Gastrocnemius medialis (tissue), 4 donors: ENCODE data around the gene TANC1. TPM values are rescaled to one million over a fixed set of nuclear protein-coding genes. Genes with fewer than 3 reads are reported as not detected.
A peak's percentile ranks its signal among the peaks of the same experiment; 100 is the strongest.

ENCODE experiments used
- ATAC-seq, 2 donors: fragments of 150-250 bp; one replicate each; pipeline ENCODE4 v1.9.1; 2016
- DNase-seq, 2 donors: peaks; one replicate each; pipeline ENCODE4 v3.0.0-alpha.2; 2019
- H3K27ac ChIP-seq, 4 donors: fragments of 200-600 bp; sonication (generic); 1 replicate in 1 of 4; 2 replicates in 3 of 4; pipeline ENCODE4 v1.5.1; 2016 to 2018; ENCODE audit warnings: mild to moderate bottlenecking in 2 of 4, moderate library complexity in 1 of 4
- H3K27me3 ChIP-seq, 3 donors: fragments of 200-600 bp; sonication (generic) in 2 of 3; 1 replicate in 1 of 3; 2 replicates in 2 of 3; pipeline versions ENCODE4 v1.5.1 to v1.6.0; 2016 to 2019; ENCODE audit warnings: mild to moderate bottlenecking in 1 of 3, moderate library complexity in 1 of 3
- H3K36me3 ChIP-seq, 2 donors: fragments of 200-600 bp; sonication (generic) in 1 of 2; one replicate each; pipeline ENCODE4 v1.5.1; 2017 to 2018
- H3K4me1 ChIP-seq, 2 donors: fragments of 200-600 bp; sonication (generic) in 1 of 2; one replicate each; pipeline ENCODE4 v1.5.1; 2016 to 2017; ENCODE audit warnings: mild to moderate bottlenecking in 2 of 2
- H3K4me3 ChIP-seq, 4 donors: fragments of 200-600 bp; sonication (generic) in 3 of 4; 1 replicate in 1 of 4; 2 replicates in 3 of 4; pipeline ENCODE4 v1.5.1; 2016 to 2019; ENCODE audit warnings: mild to moderate bottlenecking in 2 of 4
- H3K9me3 ChIP-seq, 3 donors: fragments of 200-600 bp; sonication (generic) in 2 of 3; 1 replicate in 1 of 3; 2 replicates in 2 of 3; pipeline ENCODE4 v1.5.1; 2016 to 2019
- POLR2A ChIP-seq, 2 donors: fragments of 450-650 bp; IDR thresholded peaks; one replicate each; pipeline ENCODE4 v1.6.1; 2017; ENCODE audit warnings: antibody characterized with exemption in 2 of 2, mild to moderate bottlenecking in 2 of 2, moderate library complexity in 2 of 2
- in situ Hi-C, 4 donors: fragments of 200-750 bp; cut with MboI; loops; one replicate each; pipeline versions ENCODE4 v1.15.0 to v1.8.0; 2017; ENCODE audit warnings: low sequenced_read_pairs in 4 of 4
- intact Hi-C: fragments of 100-400 bp; cut with DNase I; formaldehyde crosslinking; loops from one replicate; pipeline ENCODE4 v1.15.1; 2023; ENCODE audit warnings: low total_unique reads
- total RNA-seq, 4 donors: library from RNA; depleted of rRNA; stranded (reverse); fragments of >200 nt; gene quantifications; one replicate each; pipeline versions ENCODE4 v1.1.0 to v1.2.3, GENCODE V29; 2016
- TF ChIP-seq, protein P1 (sequence below), 5 experiments: fragments of 450-650 bp in 3 of 5; fragments of 200-600 bp in 2 of 5; sonication (generic) in 2 of 5; IDR thresholded peaks in 4 of 5; conservative IDR thresholded peaks in 1 of 5; 1 replicate in 4 of 5; 2 replicates in 1 of 5; pipeline ENCODE4 v1.5.1; 2016 to 2019; ENCODE audit warnings: antibody characterized with exemption in 5 of 5, mild to moderate bottlenecking in 3 of 5, moderate library complexity in 3 of 5

Gene TANC1
- total RNA-seq, 4 donors from 2014 or later = 5.1 to 9.9 (median 5.4) TPM

GRCh38 chr2:159219394-159219998 is 251.1 kb downstream of the TANC1 start:
- intact Hi-C loops (no loop called here), in situ Hi-C loops (no loop called here)
- no peak for ATAC-seq
- no peaks in the 10 kb centered on the region for H3K9me3 ChIP-seq
- H3K27ac ChIP-seq = no peak overlapping the region
- TF ChIP-seq, protein P1, sequence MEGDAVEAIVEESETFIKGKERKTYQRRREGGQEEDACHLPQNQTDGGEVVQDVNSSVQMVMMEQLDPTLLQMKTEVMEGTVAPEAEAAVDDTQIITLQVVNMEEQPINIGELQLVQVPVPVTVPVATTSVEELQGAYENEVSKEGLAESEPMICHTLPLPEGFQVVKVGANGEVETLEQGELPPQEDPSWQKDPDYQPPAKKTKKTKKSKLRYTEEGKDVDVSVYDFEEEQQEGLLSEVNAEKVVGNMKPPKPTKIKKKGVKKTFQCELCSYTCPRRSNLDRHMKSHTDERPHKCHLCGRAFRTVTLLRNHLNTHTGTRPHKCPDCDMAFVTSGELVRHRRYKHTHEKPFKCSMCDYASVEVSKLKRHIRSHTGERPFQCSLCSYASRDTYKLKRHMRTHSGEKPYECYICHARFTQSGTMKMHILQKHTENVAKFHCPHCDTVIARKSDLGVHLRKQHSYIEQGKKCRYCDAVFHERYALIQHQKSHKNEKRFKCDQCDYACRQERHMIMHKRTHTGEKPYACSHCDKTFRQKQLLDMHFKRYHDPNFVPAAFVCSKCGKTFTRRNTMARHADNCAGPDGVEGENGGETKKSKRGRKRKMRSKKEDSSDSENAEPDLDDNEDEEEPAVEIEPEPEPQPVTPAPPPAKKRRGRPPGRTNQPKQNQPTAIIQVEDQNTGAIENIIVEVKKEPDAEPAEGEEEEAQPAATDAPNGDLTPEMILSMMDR (IDR thresholded peaks at IDR 0.05 in 4 of 5, conservative IDR thresholded peaks at IDR 0.05 in 1 of 5) = no peak
- no peaks in the 10 kb centered on the region for H3K36me3 ChIP-seq
- no peaks in the 10 kb centered on the region for H3K27me3 ChIP-seq
- no peaks in the 10 kb centered on the region for H3K4me1 ChIP-seq
- H3K4me3 ChIP-seq = no peak overlapping the region
- DNase-seq = no peak

GRCh38 chr2:159224061-159224813 is 255.8 kb downstream of the TANC1 start:
- Histone ChIP-seq H3K27me3 (no peaks in the 10 kb centered on the region), H3K27ac (peak overlapping the region in 3 of 4 donors; percentile 14 to 67 (median 56)), H3K4me1 (no peaks in the 10 kb centered on the region), H3K36me3 (no peaks in the 10 kb centered on the region), H3K4me3 (no peak overlapping the region), H3K9me3 (no peaks in the 10 kb centered on the region)
- TF ChIP-seq, protein P1 (IDR thresholded peaks at IDR 0.05 in 4 of 5, conservative IDR thresholded peaks at IDR 0.05 in 1 of 5) = no peak
- no peak for TF ChIP-seq POLR2A (IDR thresholded peaks at IDR 0.05)
- ATAC-seq (no peak), DNase-seq (no peak)
- in situ Hi-C loops = no loop called here
- intact Hi-C loops = no loop called here

GRCh38 chr2:159225025-159226016 is 256.9 kb downstream of the TANC1 start:
- peaks cover 0 to 5% of the 10 kb centered on the region in 2 donors for H3K36me3 ChIP-seq
- in situ Hi-C loops (no loop called here), intact Hi-C loops (no loop called here)
- H3K27me3 ChIP-seq = no peaks in the 10 kb centered on the region
- no peak overlapping the region for H3K4me3 ChIP-seq
- DNase-seq = no peak
- no peak for TF ChIP-seq POLR2A (IDR thresholded peaks at IDR 0.05)
- TF ChIP-seq, protein P1 (IDR thresholded peaks at IDR 0.05 in 4 of 5, conservative IDR thresholded peaks at IDR 0.05 in 1 of 5) = no peak
- no peaks in the 10 kb centered on the region for H3K9me3 ChIP-seq
- no peaks in the 10 kb centered on the region for H3K4me1 ChIP-seq
- H3K27ac ChIP-seq = peak overlapping the region in 3 of 4 donors; percentile 46 to 67 (median 60)
- ATAC-seq = peak; percentile 53 to 63

DNA sequence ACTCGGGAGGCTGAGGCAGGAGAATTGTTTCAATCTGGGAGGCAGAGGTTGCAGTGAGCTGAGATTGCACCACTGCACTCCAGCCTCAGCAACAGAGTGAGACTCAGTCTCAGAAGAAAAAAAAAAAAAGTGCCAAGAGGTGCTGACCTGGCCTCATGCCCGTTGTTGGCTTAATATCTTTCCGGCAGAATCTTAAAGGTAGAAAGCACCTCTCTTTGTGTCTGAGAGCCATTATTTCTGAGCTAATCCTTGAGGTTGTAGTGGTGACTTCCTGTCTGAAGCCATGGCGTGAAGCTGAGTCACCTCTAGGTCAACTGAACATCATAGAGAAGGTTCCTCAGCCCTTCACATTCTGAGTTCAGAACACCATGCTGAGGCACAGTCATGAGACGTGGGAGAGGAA is 257.6 kb downstream of the TANC1 start:
- Histone ChIP-seq H3K27ac (peak overlapping the region in 3 of 4 donors; percentile 46 to 67 (median 60)), H3K4me1 (no peaks in the 10 kb centered on the region), H3K9me3 (no peaks in the 10 kb centered on the region), H3K27me3 (no peaks in the 10 kb centered on the region), H3K4me3 (no peak overlapping the region), H3K36me3 (peaks cover 0 to 5% of the 10 kb centered on the region in 2 donors)
- TF ChIP-seq, protein P1 (IDR thresholded peaks at IDR 0.05 in 4 of 5, conservative IDR thresholded peaks at IDR 0.05 in 1 of 5) = no peak
- no peak for TF ChIP-seq POLR2A (IDR thresholded peaks at IDR 0.05)
- in situ Hi-C loops = no loop called here
- no peak for DNase-seq
- intact Hi-C loops = no loop called here
- peak; percentile 26 to 61 for ATAC-seq
